Measurements from ENCODE around the gene TBC1D2. TPM values are rescaled to one million over a fixed set of nuclear protein-coding genes. Genes with fewer than 3 reads are reported as not detected.

Gene TBC1D2
- total and polyA plus RNA-seq, 2 of the 13 experiments (the other 11 are each of a cell fraction or from before 2014, with no cell fraction given), result 2.0 to 2.8 TPM

DNA sequence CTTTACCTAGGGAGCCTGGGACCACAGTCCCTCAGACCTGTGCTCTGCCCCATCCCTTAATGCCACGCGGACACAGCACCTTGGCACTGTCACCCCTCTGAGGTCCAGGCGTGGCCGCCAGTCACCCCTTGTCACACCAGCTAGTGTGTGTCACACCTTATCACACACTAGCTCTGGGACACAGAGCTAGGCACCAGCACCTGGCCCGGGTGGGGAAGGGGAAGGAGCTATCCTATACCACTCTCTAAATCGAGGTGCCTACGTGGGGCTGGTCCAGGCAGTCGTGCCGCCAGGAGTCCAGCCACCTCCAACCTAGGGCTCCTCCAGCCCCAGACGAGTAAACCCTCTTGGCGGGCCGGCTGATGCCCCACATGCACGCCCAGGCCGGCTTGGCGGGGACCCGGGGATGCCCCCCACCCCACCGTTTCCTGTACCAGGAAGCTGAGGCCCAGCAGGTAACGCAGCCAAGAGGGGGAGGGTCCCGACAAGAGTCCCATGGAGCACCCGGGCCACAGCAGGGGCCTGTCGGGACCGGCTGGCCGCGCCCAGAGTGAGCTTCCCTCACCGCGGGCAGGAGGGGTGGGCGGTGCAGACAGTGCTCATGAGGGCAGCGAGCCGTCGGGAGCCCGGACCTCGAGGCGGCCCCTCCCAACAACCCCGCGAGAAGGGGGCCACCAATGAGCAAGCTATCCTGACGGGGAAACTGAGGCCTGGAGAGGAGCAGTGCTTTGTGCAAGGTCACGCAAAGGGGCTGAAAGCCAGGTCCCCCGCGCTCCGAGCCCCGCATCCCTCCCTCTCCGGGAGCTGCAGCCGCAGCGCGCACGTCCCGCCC lies 63.6 kb downstream of the TBC1D2 start (continued):
- TF ChIP-seq, protein P1, sequence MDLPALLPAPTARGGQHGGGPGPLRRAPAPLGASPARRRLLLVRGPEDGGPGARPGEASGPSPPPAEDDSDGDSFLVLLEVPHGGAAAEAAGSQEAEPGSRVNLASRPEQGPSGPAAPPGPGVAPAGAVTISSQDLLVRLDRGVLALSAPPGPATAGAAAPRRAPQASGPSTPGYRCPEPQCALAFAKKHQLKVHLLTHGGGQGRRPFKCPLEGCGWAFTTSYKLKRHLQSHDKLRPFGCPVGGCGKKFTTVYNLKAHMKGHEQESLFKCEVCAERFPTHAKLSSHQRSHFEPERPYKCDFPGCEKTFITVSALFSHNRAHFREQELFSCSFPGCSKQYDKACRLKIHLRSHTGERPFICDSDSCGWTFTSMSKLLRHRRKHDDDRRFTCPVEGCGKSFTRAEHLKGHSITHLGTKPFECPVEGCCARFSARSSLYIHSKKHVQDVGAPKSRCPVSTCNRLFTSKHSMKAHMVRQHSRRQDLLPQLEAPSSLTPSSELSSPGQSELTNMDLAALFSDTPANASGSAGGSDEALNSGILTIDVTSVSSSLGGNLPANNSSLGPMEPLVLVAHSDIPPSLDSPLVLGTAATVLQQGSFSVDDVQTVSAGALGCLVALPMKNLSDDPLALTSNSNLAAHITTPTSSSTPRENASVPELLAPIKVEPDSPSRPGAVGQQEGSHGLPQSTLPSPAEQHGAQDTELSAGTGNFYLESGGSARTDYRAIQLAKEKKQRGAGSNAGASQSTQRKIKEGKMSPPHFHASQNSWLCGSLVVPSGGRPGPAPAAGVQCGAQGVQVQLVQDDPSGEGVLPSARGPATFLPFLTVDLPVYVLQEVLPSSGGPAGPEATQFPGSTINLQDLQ (CRISPR knock-in tag; IDR thresholded peaks at IDR 0.05), result 0 out of 2 replicates have a peak, but pooled peaks have one; percentile 36
- TF ChIP-seq SNAPC2 (CRISPR knock-in tag; IDR thresholded peaks at IDR 0.05) (no peak), IKZF1 (IDR thresholded peaks at IDR 0.05) (no peak), CREM (IDR thresholded peaks at IDR 0.05) (no peak), CREM (CRISPR knock-in tag; IDR thresholded peaks at IDR 0.05) (no peak), ZNF20 (CRISPR knock-in tag; IDR thresholded peaks at IDR 0.05) (no peak), HNRNPH1 (optimal IDR thresholded peaks at IDR 0.05; ENCODE audit: low read depth, low read length) (no peak), AKAP8 (CRISPR knock-in tag; IDR thresholded peaks at IDR 0.05) (no peak), ZNF879 (CRISPR knock-in tag; IDR thresholded peaks at IDR 0.05) (no peak), RFXANK (CRISPR knock-in tag; IDR thresholded peaks at IDR 0.05) (no peak), ZNF225 (CRISPR knock-in tag; IDR thresholded peaks at IDR 0.05) (no peak), ELF3 (CRISPR knock-in tag; IDR thresholded peaks at IDR 0.05) (no peak), FOXK2 (IDR thresholded peaks at IDR 0.05) (no peak), ZNF572 (CRISPR knock-in tag; IDR thresholded peaks at IDR 0.05) (no peak; the same call in 1 of the 2 replicates)
- TF ChIP-seq, protein P2, sequence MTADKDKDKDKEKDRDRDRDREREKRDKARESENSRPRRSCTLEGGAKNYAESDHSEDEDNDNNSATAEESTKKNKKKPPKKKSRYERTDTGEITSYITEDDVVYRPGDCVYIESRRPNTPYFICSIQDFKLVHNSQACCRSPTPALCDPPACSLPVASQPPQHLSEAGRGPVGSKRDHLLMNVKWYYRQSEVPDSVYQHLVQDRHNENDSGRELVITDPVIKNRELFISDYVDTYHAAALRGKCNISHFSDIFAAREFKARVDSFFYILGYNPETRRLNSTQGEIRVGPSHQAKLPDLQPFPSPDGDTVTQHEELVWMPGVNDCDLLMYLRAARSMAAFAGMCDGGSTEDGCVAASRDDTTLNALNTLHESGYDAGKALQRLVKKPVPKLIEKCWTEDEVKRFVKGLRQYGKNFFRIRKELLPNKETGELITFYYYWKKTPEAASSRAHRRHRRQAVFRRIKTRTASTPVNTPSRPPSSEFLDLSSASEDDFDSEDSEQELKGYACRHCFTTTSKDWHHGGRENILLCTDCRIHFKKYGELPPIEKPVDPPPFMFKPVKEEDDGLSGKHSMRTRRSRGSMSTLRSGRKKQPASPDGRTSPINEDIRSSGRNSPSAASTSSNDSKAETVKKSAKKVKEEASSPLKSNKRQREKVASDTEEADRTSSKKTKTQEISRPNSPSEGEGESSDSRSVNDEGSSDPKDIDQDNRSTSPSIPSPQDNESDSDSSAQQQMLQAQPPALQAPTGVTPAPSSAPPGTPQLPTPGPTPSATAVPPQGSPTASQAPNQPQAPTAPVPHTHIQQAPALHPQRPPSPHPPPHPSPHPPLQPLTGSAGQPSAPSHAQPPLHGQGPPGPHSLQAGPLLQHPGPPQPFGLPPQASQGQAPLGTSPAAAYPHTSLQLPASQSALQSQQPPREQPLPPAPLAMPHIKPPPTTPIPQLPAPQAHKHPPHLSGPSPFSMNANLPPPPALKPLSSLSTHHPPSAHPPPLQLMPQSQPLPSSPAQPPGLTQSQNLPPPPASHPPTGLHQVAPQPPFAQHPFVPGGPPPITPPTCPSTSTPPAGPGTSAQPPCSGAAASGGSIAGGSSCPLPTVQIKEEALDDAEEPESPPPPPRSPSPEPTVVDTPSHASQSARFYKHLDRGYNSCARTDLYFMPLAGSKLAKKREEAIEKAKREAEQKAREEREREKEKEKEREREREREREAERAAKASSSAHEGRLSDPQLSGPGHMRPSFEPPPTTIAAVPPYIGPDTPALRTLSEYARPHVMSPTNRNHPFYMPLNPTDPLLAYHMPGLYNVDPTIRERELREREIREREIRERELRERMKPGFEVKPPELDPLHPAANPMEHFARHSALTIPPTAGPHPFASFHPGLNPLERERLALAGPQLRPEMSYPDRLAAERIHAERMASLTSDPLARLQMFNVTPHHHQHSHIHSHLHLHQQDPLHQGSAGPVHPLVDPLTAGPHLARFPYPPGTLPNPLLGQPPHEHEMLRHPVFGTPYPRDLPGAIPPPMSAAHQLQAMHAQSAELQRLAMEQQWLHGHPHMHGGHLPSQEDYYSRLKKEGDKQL (CRISPR knock-in tag; IDR thresholded peaks at IDR 0.05; ENCODE audit: low read depth), result no peak
- TF ChIP-seq, protein P3, sequence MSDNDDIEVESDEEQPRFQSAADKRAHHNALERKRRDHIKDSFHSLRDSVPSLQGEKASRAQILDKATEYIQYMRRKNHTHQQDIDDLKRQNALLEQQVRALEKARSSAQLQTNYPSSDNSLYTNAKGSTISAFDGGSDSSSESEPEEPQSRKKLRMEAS (IDR thresholded peaks at IDR 0.05), result peak; percentile 22; the same call in 1 of the 2 replicates
- TF ChIP-seq, protein P4, sequence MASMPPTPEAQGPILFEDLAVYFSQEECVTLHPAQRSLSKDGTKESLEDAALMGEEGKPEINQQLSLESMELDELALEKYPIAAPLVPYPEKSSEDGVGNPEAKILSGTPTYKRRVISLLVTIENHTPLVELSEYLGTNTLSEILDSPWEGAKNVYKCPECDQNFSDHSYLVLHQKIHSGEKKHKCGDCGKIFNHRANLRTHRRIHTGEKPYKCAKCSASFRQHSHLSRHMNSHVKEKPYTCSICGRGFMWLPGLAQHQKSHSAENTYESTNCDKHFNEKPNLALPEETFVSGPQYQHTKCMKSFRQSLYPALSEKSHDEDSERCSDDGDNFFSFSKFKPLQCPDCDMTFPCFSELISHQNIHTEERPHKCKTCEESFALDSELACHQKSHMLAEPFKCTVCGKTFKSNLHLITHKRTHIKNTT (CRISPR knock-in tag; IDR thresholded peaks at IDR 0.05), result no peak
- TF ChIP-seq, protein P5, sequence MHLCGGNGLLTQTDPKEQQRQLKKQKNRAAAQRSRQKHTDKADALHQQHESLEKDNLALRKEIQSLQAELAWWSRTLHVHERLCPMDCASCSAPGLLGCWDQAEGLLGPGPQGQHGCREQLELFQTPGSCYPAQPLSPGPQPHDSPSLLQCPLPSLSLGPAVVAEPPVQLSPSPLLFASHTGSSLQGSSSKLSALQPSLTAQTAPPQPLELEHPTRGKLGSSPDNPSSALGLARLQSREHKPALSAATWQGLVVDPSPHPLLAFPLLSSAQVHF (CRISPR knock-in tag; IDR thresholded peaks at IDR 0.05), result no peak
- TF ChIP-seq, protein P6, sequence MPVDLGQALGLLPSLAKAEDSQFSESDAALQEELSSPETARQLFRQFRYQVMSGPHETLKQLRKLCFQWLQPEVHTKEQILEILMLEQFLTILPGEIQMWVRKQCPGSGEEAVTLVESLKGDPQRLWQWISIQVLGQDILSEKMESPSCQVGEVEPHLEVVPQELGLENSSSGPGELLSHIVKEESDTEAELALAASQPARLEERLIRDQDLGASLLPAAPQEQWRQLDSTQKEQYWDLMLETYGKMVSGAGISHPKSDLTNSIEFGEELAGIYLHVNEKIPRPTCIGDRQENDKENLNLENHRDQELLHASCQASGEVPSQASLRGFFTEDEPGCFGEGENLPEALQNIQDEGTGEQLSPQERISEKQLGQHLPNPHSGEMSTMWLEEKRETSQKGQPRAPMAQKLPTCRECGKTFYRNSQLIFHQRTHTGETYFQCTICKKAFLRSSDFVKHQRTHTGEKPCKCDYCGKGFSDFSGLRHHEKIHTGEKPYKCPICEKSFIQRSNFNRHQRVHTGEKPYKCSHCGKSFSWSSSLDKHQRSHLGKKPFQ (CRISPR knock-in tag; IDR thresholded peaks at IDR 0.05; ENCODE audit: insufficient replicate concordance), result no peak

Measured in HepG2 (cell line).